ENCODE data around the gene UHMK1. TPM values are rescaled to one million over a fixed set of nuclear protein-coding genes. Genes with fewer than 3 reads are reported as not detected.

The UHMK1 gene
- total and polyA plus RNA-seq, 7 donors = 11.4 to 34.6 (median 24.9) TPM

GRCh38 chr1:162561616-162562469 lies 64.2 kb downstream of the UHMK1 start, which contains the start of gene UAP1:
UAP1 (plus strand) TSS chr1:162561722; CDS start chr1:162566069, 4,347 bp downstream.
- peaks cover 0 to 29% (median 17%) of the 10 kb centered on the region in 4 donors for H3K4me1 ChIP-seq
- no peaks in the 10 kb centered on the region for H3K27me3 ChIP-seq
- H3K4me3 ChIP-seq = peak within 1 kb of the TSS; percentile 68 to 93 (median 72)
- TF ChIP-seq POLR2A (IDR thresholded peaks at IDR 0.05) = peak; percentile 68 to 69
- TF ChIP-seq CTCF (IDR thresholded peaks at IDR 0.05) = no peak
- peak in 1 of 4 donors; percentile 29 for TF ChIP-seq EP300 (IDR thresholded peaks at IDR 0.05)
- peak; percentile 84 to 94 (median 89) for TF ChIP-seq POLR2AphosphoS5 (IDR thresholded peaks at IDR 0.05)
- DNase-seq = peak; percentile 81
- H3K27ac ChIP-seq = peak within 1 kb of the TSS; percentile 89 to 98 (median 96)
- intact Hi-C loops (cut with DNase I) = loop anchor here (5.0 to 10.0 kb wide), 3 partner anchors 50 to 123 kb away; partner anchors contain the start of gene UHMK1
- 1% methylated on average over 69 of the region's 69 CpGs for WGBS, 2 donors
- H3K9me3 ChIP-seq = no peaks in the 10 kb centered on the region
- H3K36me3 ChIP-seq = peaks cover 0 to 12% (median 4%) of the 10 kb centered on the region in 4 donors

GRCh38 chr1:162562470-162562828 lies 64.8 kb downstream of the UHMK1 start:
- no peaks in the 10 kb centered on the region for H3K27me3 ChIP-seq
- H3K9me3 ChIP-seq = no peaks in the 10 kb centered on the region
- intact Hi-C loops (cut with DNase I) = loop anchor here (5.0 to 10.0 kb wide), 3 partner anchors 50 to 122 kb away; partner anchors contain the start of gene UHMK1
- peaks cover 0 to 29% (median 17%) of the 10 kb centered on the region in 4 donors for H3K4me1 ChIP-seq
- 11 to 47% methylated on average over 5 of the region's 5 CpGs for WGBS, 2 donors
- H3K27ac ChIP-seq = peak overlapping the region; percentile 89 to 98 (median 96)
- TF ChIP-seq POLR2A (IDR thresholded peaks at IDR 0.05) = peak in 1 of 2 donors; percentile 13
- TF ChIP-seq EP300 (IDR thresholded peaks at IDR 0.05) = no peak
- TF ChIP-seq CTCF (IDR thresholded peaks at IDR 0.05) = no peak
- TF ChIP-seq POLR2AphosphoS5 (IDR thresholded peaks at IDR 0.05) = peak in 3 of 4 donors; percentile 7 to 35 (median 13)
- no peak for DNase-seq
- peaks cover 0 to 17% (median 6%) of the 10 kb centered on the region in 4 donors for H3K36me3 ChIP-seq
- peak overlapping the region; percentile 68 to 93 (median 72) for H3K4me3 ChIP-seq

- intact Hi-C loops (cut with DNase I) = loop anchor here (5.0 to 10.0 kb wide), 3 partner anchors 48 to 120 kb away; partner anchors contain the start of gene UHMK1
- Histone ChIP-seq H3K27me3 (no peaks in the 10 kb centered on the region), H3K4me3 (no peak overlapping the region), H3K36me3 (peaks cover 0 to 34% (median 6%) of the 10 kb centered on the region in 4 donors), H3K4me1 (peaks cover 0 to 29% (median 25%) of the 10 kb centered on the region in 4 donors), H3K9me3 (no peaks in the 10 kb centered on the region), H3K27ac (no peak overlapping the region)
- DNase-seq = no peak
- whole genome bisulfite sequencing, 2 donors = 80 to 90% methylated on average over 5 of the region's 5 CpGs
- TF ChIP-seq POLR2AphosphoS5 (IDR thresholded peaks at IDR 0.05) = no peak
- no peak for TF ChIP-seq POLR2A (IDR thresholded peaks at IDR 0.05)
- TF ChIP-seq EP300 (IDR thresholded peaks at IDR 0.05) = no peak
- TF ChIP-seq CTCF (IDR thresholded peaks at IDR 0.05) = no peak
Measured at GRCh38 chr1:162564762-162565218, 67.2 kb downstream of the UHMK1 start.

GRCh38 chr1:162565460-162565859 lies 67.8 kb downstream of the UHMK1 start:
- H3K27me3 ChIP-seq = no peaks in the 10 kb centered on the region
- peaks cover 0 to 27% (median 23%) of the 10 kb centered on the region in 4 donors for H3K4me1 ChIP-seq
- H3K9me3 ChIP-seq = no peaks in the 10 kb centered on the region
- H3K27ac ChIP-seq = no peak overlapping the region
- intact Hi-C loops (cut with DNase I) = loop anchor here (10.0 kb wide), 2 partner anchors 71 to 119 kb away; partner anchors contain the start of gene UHMK1
- DNase-seq = no peak
- TF ChIP-seq EP300 (IDR thresholded peaks at IDR 0.05) = no peak
- no peak for TF ChIP-seq POLR2AphosphoS5 (IDR thresholded peaks at IDR 0.05)
- TF ChIP-seq POLR2A (IDR thresholded peaks at IDR 0.05) = no peak
- no peak for TF ChIP-seq CTCF (IDR thresholded peaks at IDR 0.05)
- H3K36me3 ChIP-seq = peaks cover 0 to 34% (median 6%) of the 10 kb centered on the region in 4 donors
- no peak overlapping the region for H3K4me3 ChIP-seq
